GM21737 (cell line): ENCODE data around the gene FANCC.

ENCODE experiments used
- ATAC-seq: cut with Tn5 transposase; IDR thresholded peaks from one replicate; pipeline ENCODE4 v1.9.1; 2021; ENCODE audit warnings: mild to moderate bottlenecking, moderate library complexity; ENCODE audit not compliant: unreplicated experiment

The FANCC gene

DNA sequence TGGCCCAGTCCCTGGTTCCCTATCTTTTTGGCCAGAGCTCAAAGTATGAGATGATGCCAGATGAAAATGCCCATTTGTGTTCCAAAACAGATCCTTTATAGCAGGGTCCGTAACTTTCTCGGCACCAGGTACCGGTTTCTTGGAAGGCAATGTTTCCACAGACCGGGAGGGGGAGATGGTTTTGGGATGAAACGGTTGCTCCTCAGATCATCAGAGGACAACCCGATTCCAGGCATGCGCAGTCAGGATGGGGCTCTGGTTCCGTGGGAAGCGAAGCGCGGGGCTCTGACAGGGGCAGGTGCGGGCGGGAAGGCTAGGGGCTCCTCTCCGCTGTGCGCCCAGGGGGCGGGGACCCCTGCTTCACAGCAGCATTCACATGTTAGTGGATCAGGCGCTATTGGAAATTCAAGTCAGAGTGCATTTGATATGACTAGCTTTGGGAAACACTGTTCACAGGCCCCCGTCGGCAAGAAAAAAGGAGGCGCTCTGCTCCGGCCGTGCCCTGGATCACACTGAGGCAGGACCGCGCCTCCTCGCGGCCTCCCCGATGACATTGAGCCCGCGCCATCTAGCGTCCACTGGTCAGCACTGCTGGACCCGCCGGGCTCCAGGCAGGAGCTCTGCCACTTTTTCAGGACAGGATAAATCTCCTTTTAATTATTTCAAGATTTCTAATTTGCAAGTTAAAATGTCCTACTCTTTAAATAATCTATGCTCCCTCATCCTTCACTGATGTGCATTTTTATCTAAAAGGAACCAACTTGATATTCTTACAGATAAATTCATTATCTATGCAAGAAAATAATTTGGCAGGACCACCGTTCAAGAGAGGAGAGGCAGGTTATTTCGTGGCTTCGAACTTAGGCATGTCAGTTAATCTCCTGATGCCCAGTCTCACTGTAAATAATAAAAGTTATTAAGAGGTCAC is 190.0 kb downstream of the FANCC start:
- ATAC-seq: peak; percentile 54

DNA sequence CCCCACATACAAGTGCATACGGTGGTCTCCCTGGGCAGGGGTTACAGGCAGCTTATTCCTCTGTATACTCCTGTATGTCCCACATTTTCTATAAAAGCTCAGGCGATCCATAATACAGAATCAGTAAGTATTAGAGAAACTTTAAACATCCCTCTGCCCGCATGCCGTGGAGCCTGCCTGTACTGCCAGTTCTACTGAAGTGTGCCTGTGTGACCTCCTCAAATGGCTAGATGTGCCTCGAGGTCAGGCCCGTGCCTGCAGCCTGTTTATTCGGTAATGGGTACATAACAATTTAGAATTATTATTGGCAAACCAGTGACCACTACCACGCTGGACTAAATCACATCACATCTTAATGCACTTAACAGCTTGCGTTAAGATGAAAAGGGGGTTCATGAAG is 190.8 kb downstream of the FANCC start:
- no peak for ATAC-seq

DNA sequence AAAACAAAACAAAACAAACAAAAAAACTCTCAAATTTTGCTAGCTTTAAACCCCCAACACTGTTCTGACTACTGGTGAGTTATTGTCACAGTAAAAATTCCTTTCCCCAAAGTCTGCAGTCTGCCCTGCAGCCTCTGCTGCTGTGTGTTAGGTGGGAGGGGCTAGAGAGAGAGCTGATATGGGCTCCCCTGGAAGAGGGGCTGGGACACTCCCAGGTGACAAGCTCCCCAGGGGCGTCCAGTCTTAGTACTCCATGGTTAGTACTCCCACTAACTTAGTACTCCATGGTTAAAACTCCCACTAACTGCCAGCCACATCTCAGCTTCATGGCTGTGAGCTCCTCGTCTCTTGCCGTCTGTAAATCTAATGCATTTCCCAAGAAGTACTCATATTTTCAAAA is 191.9 kb downstream of the FANCC start:
- ATAC-seq: no peak

DNA sequence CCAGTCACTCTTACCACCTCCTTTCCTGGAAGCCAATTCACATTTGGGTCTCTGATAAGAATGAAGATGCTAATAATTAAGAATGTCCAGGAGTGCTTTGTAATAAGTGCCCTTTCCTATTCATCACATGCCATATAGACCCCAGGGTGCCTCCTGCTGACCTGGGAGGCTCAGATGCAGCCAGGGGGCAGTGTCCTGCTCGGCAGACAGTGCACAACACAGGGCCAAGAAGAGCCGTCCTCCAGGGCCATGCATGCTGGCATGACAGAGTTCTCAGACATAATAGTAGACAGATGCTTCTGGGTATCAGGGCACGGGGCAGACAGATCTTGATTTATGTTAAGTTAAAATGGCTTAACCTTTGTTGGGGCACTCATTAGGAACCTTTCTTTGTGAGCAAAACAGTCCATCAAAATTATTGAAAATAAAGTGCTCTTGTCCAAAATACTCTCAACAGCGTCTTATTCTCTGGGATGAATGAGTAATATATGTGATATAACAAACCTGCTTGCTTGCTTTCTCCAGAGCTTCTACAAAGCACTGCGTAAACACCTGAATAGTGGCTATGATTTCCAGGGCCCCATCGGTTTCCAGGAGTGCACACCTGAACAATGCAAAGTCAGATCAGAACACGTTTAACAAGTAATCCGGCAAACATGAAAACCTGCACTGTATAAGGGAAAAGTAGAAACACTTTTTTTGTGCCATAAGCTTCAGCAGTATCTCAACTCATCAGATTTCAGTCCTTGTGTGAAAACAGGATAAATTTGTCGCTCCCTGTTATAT is 192.7 kb downstream of the FANCC start:
- no peak for ATAC-seq

DNA sequence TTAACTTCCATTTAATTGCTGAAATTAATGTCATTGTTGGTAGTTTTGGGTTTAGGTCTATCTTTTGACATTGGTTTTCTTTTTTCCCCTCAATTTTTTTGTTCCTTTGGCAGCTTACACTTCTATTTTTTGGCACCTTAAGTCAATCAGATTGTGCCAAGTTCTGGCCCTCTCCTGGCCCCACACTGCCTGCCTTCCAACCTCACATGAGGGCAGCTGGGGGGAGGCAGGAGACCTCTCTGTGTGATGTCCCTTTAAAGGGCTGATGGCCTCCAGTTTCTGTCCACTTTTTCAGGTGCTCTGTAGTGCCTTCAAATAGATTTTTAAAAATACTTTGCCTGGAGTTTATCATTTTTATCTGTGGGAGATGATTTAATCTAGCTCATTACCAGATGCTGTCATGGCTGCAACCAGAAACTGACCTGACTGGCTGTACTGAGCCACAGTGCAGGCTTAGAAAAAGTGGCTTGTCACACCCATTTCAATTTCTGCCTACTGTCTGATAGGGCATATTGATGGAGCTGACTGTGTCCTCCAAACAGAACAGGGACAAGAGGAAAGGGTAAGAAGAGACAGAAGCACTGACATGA is 196.6 kb downstream of the FANCC start:
- no peak for ATAC-seq

DNA sequence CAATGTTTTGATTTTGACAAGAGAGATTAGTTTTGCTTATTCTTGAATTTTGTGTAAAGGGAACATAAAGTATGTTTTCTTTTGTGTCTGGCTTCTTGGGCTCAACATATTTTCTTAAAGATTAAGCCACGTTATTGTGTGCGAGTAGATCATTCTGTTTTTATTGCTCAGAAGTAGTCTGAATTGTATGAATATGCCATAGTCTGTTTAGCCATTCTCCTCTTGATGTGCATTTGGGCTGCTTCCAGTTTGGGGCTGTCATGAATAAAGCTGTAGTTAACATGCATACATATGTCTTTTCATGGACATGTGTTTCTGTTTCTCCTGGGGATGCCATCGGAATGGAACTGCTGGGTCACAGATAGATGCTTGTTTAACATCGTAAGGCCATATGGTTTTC is 198.9 kb downstream of the FANCC start:
- ATAC-seq: no peak

DNA sequence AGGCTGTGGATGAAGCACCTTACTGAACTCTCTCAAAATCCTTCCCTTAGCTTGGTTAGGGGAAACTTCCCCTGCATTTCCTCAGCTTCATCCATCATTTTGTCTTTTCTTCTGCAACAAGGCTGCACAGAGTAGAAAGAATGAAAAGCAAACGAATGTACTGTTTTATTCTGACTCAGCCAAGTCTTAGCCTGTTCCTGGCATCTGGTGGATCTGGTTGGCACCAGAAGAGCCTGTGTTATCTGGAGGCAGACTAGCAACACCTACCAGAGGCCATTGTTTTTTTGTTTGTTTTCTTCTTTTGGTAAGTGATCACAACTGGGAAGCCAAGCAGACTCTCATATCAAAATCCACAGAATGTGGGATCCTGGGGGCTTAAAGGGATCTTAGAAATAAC is 200.7 kb downstream of the FANCC start:
- ATAC-seq: no peak

DNA sequence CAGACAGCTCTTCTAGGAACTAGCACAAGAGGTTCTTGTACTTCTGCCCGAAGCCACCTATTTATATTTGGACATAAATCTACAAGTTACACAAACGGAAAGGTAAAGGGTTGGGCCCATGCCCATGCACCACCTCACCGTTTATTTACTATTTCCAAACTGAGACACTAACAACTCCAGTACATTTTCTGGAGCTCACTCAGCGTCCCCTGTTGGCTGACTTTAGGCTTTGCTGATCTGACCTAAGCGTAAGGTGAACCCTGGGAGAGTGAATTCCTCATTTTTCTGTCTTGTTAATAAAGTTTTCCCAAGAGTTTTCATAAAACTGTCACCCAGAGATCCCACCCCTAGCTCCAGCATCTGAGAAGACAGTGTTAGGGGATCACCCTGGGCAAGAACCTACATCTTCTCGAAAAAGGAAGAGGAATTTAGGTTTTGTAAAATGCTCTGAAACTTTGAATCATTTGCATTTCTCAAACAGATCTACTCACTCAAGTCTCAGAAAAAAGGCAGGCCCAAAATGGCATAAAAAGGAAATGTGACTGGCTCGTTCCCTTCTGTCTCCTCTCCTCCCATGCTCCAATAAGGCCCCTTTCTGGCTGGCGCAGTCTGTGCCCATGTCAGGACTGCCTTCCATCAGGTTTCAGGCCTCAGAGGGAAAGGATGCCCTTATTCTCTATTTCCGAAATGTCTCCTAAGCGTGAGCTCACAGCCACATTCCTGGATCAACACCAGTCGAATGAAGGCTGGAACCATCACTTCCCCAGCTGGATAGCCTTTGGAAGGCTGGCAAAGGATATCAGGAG is 201.3 kb downstream of the FANCC start:
- ATAC-seq: no peak

DNA sequence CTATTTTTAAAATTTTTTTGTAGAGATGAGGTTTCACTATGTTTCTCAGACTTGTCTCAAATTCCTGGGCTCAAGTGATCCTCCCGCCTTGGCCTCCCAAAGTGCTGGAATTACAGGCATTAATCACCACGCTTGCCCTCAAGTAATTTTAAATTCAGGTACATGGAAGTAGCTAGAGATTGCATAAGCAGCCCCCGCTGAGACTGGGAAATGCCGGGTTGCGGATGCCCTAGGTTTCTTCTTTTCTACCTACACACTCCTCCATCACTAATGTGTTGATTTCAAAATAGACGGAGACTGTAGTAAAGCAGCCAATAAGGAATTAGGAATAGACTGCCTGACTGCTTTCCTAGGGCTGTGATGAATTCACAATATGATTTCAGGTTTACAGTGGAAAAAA is 202.4 kb downstream of the FANCC start:
- no peak for ATAC-seq

DNA sequence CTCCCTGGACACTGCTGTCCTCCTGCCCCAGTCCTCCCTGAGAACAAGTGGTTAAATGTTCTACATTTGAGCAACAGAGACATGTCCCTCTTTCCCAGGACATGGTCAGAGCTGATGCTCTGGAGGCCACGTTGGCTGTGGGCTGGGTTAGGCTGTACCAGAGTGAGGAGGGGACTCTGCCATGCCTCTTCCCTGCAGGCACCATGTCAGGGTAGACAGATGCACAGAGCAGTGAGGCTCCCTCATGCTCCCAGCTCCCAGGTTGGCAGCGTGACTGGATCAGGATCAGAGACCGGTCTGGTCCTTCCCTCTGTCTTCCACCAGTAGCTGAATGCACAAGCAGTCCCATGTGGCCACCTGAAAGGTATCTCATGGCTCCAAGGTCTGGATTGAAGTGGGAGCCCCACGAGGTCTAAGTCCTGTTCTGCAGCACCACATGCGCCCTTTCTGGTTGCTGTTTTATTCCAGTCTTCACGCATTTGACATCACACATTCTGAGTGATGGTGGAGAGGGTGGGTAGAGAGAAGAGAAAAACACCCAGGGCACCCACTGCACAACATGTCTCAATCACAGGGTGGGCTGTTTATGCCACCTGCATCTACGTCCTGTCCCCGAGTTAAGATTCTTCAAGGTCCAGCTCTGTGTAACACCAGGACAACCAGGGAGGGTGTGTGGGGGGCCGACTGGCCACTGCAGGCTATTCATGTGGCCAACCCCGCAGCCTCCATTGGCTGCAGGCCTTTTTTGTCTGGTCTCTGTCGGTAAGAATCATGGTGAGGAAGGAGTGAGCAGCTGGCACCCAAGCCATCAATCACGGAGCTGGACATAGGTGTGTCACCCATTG is 204.9 kb downstream of the FANCC start:
- ATAC-seq: no peak

DNA sequence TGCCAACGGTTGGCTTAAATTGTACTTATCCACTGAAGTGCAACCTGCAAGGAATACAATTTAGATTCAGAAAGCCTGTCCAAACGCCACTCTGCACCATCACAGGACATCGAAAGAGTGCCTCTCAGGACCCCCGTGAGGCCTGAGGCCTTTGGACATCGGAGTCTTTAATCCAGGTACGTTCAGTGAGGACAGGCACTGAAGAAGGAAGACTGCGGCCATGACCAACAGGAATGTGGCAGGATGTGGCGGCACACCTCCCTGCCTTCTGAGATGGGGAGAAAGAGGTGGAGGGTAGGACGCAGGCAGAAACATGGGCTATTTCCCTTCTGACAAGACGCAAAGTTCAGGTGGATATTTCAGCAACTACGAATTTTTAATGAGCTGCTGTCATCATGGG is 205.8 kb downstream of the FANCC start:
- no peak for ATAC-seq

DNA sequence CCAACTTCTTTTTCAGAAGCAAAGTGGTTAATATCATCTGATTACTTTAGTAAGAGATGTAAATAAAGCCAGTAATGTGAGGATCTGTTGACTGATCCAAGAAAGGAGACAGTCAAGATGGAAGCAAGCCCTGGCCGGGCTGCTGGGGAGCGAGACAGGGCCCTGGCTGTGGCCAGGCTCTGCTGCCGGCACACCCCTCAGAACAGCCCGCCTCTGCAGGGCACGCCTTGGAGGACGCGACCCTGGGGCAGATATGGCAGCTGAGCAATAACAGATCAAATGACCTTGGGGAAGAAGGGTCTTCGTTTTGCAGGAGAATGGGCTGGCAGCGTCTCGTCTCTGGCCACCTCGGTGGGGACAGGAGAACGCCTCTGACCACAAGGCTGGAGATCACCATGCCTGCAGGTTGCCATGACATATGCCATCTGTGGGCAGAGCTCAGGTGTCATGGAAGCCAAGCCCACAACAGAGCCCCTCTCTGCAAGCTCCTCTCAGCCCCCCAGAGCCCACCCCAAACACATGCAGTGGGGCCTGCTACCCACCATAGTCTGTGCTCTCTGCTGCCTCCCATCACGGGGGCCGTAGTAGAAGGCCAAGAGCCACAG is 206.5 kb downstream of the FANCC start:
- no peak for ATAC-seq

DNA sequence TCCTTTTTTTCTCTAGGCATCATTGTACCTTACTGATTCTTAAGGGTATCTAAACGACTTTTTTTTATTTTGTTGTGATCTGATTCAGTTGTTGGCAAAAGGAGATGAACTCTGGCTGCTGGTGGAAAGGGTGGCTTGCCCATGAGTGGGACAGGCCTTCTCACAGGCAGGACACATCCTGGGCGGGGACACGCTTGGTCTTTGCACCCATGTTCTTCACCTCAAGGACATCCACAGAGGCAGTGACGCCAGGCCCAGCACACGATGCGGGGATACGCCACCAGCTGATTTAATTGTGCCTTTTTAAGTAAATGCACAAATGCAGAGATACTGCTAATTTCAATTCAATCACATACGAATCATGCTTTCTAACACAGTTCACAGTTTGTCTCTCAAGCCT is 208.1 kb downstream of the FANCC start:
- no peak for ATAC-seq

DNA sequence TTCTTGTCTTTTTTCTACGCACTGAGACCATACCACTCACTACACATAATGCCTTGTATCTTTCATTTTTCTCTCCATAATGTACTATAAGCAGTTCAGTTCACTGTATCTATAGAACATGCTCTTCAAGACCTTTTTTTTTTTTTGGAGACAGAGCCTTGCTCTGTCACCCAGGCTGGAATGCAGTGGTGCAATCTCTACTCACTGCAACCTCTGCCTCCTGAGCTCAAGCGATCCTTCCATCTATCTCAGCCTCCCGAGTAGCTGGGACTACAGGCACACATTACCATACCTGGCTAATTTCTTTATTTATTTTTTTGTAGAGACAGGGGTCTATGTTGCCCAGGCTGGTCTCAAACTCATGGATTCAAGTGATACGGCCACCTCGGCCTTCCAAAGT is 208.7 kb downstream of the FANCC start:
- ATAC-seq: no peak

DNA sequence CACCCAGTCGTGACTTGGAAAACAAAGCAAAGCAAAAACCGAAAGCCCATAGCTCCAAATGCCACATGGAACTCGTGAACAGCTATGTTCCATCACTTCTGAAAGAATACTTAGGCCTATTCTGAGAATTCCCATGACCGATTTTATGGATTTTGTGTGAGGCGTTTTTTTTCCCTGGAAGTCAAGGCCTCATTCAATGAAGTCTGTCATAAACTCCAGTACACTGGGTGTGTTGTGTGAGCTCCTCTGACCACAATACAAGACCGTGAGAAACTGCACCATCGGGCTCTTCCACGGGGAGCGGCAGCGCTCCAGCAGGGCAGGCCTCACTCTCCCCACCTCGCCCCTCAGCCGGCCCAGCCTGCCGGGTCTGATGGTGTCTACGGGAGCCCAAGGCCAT is 209.5 kb downstream of the FANCC start:
- no peak for ATAC-seq

DNA sequence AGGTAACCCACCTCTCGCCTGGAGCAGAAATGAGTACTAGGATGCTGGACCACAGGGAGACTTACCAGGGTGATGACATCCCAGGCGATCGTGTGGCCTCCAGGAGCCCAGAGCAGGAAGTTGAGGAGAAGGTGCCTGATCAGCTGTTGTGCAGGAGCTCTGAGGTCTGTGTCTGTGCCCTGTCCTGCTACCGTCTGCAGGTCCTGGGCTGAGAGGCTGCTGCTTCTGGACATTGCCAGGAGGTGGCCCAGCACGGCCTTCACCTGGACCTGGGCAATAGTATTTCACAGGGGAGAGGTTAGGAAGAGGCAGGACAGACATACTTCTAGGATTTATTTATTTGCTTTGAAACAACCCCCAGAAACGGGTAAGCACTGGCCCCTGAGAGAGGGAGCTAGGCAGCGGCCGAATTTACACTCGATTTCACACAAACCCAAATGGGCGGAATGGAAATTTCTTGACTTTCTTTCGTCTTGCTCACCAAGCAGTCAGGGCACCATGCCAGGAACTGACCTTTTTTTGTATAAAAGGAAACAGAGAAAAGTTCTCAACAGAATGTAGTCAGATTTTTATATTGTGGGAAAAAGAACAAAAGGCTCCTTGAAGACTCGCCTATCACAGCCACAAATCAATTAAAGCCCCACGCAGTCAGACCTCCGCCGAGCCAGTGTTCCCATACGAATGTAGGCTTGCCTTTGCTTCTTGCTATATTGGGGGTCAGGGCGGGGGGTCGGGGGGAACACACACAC is 210.3 kb downstream of the FANCC start:
- no peak for ATAC-seq

DNA sequence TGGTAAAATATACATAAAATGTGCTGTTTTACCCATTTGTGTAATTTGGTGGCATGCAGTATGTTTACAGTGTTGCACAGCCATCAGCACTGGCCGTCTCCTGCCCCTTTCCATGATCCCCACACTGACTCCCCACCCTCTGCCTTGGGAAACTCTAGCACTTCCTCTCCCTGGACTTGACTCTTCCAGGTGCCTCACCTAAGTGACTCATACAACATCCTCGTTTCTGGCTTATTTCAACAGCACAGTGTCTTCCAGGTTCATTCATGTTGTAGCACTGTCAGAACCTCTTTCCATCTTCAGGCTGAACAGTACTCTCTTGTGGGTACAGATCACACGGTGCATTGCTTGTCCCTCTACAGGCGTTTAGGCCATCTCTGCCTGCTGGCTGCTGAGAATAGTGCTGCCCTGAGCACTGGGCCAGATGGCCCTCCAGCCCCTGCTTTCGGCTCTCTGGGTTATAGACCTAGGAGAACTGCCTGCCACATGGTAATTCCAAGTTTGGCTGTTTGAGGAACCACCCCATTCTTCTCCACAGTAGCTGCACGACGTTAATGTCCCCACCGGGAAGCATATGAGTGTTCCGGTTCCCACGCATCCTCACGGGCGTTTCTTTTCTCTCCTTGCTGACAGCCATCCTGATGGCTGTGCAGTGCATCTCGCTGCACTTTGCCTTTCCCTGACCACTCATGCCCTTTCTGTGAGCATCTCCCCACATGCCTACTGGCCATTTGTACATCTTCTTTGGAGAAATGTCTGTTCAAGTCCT is 211.8 kb downstream of the FANCC start:
- ATAC-seq: no peak

DNA sequence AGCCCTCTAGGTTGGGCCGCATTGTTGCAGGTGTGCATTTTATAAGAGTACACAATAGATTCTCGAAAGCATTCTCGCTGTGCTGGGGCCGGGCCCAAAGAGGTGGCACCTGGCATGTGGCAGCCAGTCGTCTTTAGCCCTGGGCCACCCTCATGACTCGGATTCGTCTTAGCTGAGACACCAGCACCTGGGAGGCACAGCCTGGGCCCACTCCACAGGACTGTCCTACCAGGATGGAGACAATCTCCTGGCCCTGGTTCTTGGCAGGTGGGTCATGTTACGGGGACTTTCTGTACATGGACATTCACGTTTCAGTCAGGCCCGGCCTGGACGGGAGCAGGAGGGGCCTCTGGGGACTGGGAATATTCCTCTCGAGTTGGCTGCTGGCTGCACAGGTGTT is 212.5 kb downstream of the FANCC start:
- no peak for ATAC-seq
